A673 (cell line): ENCODE measurements around the gene PDE11A. TPM values are rescaled to one million over a fixed set of nuclear protein-coding genes. Genes with fewer than 3 reads are reported as not detected.

Experiments used
- BruUV-seq: library from RNA; stranded (reverse); fragments of 400-500 nt; replicated peaks from 2 replicates; lab custom pipeline; 2021; lab: Mats Ljungman, UMichigan
- CTCF ChIA-PET: fragments of 300-600 bp; sonication (Branson Sonifier 250); formaldehyde crosslinking; loops from one replicate; lab custom pipeline; 2022; ENCODE audit warnings: antibody characterized with exemption; lab: Charles Lee
- POLR2A ChIA-PET: fragments of 300-600 bp; sonication (Branson Sonifier 250); formaldehyde crosslinking; loops from one replicate; lab custom pipeline; 2022; ENCODE audit warnings: antibody characterized with exemption; ENCODE audit not compliant: low non-redundant PET; lab: Charles Lee
- DNase-seq: peaks from one replicate; pipeline ENCODE4 v3.0.0-alpha.2; 2015; ENCODE audit warnings: low spot score
- H3K27ac ChIP-seq: fragments of 200-600 bp; sonication (generic); 2 replicates; pipeline ENCODE4 v1.5.1; 2016; ENCODE audit warnings: mixed run types, low read depth, mild to moderate bottlenecking, mixed read lengths, antibody characterized with exemption, low read length; ENCODE audit not compliant: poor library complexity, severe bottlenecking
- H3K27me3 ChIP-seq: fragments of 200-600 bp; sonication (generic); replicated peaks from 2 replicates; pipeline ENCODE4 v1.6.1; 2017; ENCODE audit warnings: mixed run types, low read depth, mild to moderate bottlenecking, mixed read lengths, antibody characterized with exemption, low read length; ENCODE audit not compliant: insufficient read depth, poor library complexity
- H3K36me3 ChIP-seq: fragments of 200-600 bp; sonication (generic); 2 replicates; pipeline ENCODE4 v1.6.1; 2016; ENCODE audit warnings: mixed run types, mild to moderate bottlenecking, mixed read lengths, antibody characterized with exemption, low read length; ENCODE audit not compliant: insufficient read depth, poor library complexity, severe bottlenecking
- H3K4me1 ChIP-seq: fragments of 200-600 bp; sonication (generic); 2 replicates; pipeline ENCODE4 v1.6.1; 2017; ENCODE audit warnings: mixed run types, mild to moderate bottlenecking, mixed read lengths, antibody characterized with exemption, low read length; ENCODE audit not compliant: insufficient read depth, poor library complexity, severe bottlenecking
- H3K4me3 ChIP-seq: fragments of 200-600 bp; sonication (generic); 2 replicates; pipeline ENCODE4 v1.5.1; 2016; ENCODE audit warnings: low read depth, mixed run types, mild to moderate bottlenecking, mixed read lengths, low read length; ENCODE audit not compliant: poor library complexity, severe bottlenecking
- H3K9me3 ChIP-seq: fragments of 200-600 bp; sonication (generic); 2 replicates; pipeline ENCODE4 v1.6.1; 2016; ENCODE audit warnings: mixed run types, low read depth, mild to moderate bottlenecking, mixed read lengths, antibody characterized with exemption, low read length; ENCODE audit not compliant: poor library complexity, severe bottlenecking
- CTCF ChIP-seq: fragments of 300-800, 200-600 bp; sonication (generic); conservative IDR thresholded peaks from 2 replicates; pipeline ENCODE4 v1.5.1; 2017; ENCODE audit warnings: low read depth, mild to moderate bottlenecking, antibody characterized with exemption, low read length, moderate library complexity, mixed read lengths
- EZH2 ChIP-seq: fragments of 200-600 bp; sonication (generic); IDR thresholded peaks from 2 replicates; pipeline ENCODE4 v1.6.1; 2017; ENCODE audit warnings: borderline replicate concordance, low read depth, mild to moderate bottlenecking, mixed read lengths, antibody characterized with exemption, low read length; ENCODE audit not compliant: poor library complexity, severe bottlenecking
- intact Hi-C: fragments of 100-400 bp; cut with micrococcal nuclease; formaldehyde crosslinking; loops from one replicate; pipeline ENCODE4 v1.10.0; 2022; ENCODE audit not compliant: unreplicated experiment
- total RNA-seq: library from RNA; stranded (reverse); gene quantifications from 2 replicates; pipeline ENCODE4 v1.2.3, GENCODE V29; 2021

PDE11A gene
- total RNA-seq, 1 experiment from 2014 or later: not detected

- intact Hi-C loops: no loop called here
- Histone ChIP-seq H3K27me3 (no peaks in the 10 kb centered on the region), H3K36me3 (no peaks in the 10 kb centered on the region), H3K9me3 (no peaks in the 10 kb centered on the region), H3K4me3 (no peak overlapping the region), H3K27ac (no peak overlapping the region), H3K4me1 (no peaks in the 10 kb centered on the region)
- TF ChIP-seq EZH2: no peak
- BruUV-seq: no TSS peak
- CTCF ChIA-PET: no interaction called here
- POLR2A ChIA-PET: no interaction called here
- no peak for DNase-seq
Measured at GRCh38 chr2:178105566-178105965, 33.0 kb upstream of the PDE11A start.

GRCh38 chr2:178101321-178102079 lies 28.9 kb upstream of the PDE11A start:
- Histone ChIP-seq H3K4me3 (no peak overlapping the region), H3K9me3 (no peaks in the 10 kb centered on the region), H3K4me1 (no peaks in the 10 kb centered on the region), H3K36me3 (no peaks in the 10 kb centered on the region), H3K27ac (no peak overlapping the region), H3K27me3 (no peaks in the 10 kb centered on the region)
- intact Hi-C loops: no loop called here
- CTCF ChIA-PET: no interaction called here
- BruUV-seq: no TSS peak
- POLR2A ChIA-PET: no interaction called here
- no peak for TF ChIP-seq EZH2
- TF ChIP-seq CTCF: no peak
- no peak for DNase-seq

- ChIA-PET CTCF (no interaction called here), POLR2A (no interaction called here)
- BruUV-seq: no TSS peak
- no peak for TF ChIP-seq CTCF
- no peak for TF ChIP-seq EZH2
- no peak for DNase-seq
- Histone ChIP-seq H3K27me3 (no peaks in the 10 kb centered on the region), H3K36me3 (no peaks in the 10 kb centered on the region), H3K4me3 (no peak overlapping the region), H3K9me3 (no peaks in the 10 kb centered on the region), H3K4me1 (no peaks in the 10 kb centered on the region), H3K27ac (no peak overlapping the region)
- intact Hi-C loops: no loop called here
Measured at GRCh38 chr2:178093471-178093870, 20.9 kb upstream of the PDE11A start.
